Right hindlimb (tissue), 1 donor: ENCODE results near the gene ANTKMT.
"Not testable (repeated sequence)": the region's sequence is repeated elsewhere in the genome, so short reads cannot be mapped to it uniquely, and the experiment has no call there.

Experiments used
- DNase-seq: peaks from one replicate; pipeline ENCODE4 v3.0.0-alpha.2; 2018

ANTKMT gene

DNA sequence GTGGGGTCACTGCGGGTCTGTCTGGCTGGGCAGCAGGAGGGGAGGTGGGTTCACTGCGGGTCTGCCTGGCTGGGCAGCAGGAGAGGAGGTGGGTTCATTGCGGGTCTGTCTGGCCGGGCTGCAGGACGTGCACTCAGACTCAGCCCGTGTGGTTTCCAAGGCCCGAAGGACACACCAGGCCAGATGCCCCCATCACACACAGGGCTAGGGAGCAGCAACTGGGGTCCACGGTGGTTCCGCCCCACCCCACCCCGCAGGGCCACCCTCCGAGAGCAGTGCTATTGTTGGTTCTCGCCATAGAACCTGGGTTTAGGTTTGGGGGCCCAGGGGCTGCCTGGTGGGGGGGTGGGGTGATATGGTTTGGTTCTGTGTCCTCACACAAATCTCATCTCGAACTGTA is 25.7 kb downstream of the ANTKMT start:
- no peak for DNase-seq

DNA sequence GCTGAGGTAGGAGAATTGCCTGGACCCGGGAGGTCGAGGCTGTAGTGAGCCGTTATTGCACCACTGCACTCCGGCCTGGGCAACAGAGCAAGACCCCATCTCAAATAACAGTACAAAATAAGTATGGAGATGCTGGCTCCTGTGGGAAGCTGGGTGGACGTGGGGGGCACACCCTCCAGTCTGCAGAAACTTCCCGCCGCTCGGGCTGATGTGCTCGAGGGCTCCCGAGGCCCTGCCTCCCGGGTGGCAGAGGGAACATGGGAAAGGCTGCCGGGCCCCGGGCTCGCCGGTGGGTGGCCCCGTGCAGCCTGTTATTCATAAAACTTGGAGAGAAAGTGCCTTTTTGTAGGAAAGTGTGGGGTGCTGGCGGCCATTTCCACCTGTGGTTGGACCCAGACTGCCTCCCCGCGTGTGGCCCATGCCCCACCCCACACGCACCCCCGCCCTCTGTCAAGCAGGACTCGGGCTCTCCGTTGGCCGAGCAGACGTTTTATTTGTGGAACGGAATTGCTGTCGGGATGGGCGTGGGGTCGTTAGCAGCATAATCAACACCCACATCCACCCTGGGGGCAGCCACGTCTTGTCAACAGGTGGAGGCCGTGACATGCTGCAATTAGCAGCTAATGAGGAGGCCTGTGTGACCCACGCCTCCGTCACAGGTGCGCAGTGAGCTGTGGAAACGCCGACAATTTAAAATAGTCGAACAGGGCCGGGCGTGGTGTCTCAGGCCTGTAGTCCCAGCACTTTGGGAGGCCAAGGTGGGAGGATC is 27.2 kb downstream of the ANTKMT start:
- DNase-seq: no peak

DNA sequence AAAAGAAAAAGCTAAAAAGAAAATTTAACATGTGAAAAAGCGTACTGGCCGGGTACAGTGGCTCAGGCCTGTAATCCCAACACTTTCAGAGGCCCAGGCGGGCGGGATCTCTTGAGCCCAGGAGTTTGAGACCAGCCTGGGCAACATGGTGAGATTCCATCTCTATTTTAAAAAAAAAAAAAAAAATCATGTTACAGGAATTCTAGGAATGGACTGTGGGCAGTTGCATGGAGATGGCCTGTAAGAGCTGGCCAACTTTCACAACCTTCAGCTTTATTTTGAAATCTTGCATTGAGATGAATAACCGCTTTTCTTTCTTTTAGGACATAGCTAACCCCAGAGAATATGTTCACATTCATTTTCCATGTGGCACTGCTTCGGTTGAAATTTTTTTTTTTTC is 28.1 kb downstream of the ANTKMT start:
- no peak for DNase-seq

DNA sequence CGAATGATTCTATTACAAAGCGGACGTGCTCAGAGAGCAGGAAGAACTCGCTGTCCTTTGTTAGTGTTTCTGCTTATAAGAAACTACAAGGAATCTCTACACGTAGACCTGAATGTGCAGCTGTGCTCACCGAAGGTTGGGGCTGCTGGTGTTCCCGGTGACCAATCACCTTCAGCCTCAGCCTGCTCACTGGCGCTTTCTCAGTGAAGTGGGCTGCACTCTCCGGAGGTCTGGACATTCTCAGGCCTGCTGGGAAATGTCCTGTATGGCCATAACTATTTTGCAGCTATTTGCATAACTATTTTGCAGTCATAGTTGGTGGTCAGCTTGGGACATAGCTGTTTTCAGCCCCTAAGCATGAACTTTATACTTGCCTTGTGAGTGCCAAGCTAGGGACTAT is 29.5 kb downstream of the ANTKMT start:
- DNase-seq: no peak

DNA sequence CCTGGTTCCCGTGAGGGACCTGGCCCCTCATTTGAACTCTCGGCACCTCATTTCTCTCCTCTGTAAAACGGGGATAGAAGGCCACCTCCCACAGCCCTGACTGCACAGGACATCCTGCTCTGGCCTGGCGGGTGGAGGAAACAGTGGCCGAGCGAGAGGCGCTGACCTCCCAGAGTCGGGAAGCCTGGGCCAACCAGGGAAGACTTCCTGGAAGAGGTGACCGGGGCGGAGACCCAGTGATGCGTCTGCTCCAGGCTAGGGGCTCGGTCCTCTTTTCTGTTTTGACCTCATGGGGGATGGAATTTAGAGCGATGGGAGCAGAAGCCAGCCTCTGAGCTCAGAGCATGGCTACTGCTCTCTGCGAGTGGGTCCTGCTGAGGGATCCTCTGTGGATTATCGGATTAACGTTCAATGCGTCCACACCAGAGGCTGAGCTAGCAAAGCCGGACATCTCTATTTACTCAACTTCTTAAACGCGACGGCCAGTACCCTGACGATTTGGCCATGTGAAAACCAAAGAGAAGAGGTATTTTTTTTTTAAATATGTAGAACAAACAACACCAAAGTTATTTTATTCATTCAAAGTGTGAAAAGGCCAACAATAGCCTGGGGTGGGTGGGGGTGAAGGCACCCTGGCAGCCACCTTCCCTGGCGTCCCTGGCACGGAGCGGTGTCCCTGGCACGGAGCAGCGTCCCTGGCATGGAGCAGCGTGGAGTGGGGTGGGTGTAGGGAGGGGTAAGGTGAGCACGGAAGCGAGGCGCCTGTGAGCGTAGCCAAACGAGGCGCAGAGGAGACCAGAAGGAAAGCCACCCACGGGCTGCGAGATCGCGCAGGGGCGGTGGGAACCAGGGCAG is 30.4 kb downstream of the ANTKMT start:
- no peak for DNase-seq

DNA sequence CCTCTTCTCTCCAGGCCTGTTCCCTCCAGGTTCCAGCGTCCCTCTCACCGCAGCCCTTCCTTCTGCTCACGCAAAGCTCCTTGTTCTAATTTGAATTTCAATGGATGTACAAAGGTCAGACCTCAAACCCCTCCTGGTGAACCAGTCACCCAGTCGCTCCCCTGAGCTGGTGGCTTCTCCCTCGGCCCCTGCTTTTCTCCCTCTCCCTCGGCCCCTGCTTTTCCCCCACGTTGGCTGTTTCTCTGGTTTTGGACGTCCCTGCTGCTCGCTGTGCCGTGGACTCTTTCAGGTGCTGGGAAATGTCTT is 31.0 kb downstream of the ANTKMT start:
- DNase-seq: no peak

DNA sequence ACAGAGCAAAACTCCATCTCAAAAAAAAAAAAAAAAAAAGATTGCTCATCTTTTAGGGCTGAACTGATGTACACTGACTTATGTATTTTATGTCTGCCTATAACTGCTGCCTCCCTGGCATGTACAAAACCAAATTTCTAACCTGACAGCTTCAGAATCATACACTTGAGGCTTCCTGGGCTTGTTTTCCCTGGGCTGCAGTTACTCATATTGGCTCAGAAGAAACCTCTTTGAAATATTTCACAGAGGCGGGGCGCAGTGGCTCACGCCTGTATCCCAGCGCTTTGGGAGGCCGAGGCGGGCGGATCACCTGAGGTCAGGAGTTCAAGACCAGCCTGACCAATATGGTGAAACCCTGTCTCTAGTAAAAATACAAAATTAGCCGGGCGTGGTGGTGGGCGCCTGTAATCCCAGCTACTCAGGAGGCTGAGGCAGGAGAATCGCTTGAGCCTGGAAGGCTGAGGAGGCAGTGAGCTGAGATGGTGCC is 33.2 kb downstream of the ANTKMT start:
- not testable (repeated sequence) for DNase-seq

DNA sequence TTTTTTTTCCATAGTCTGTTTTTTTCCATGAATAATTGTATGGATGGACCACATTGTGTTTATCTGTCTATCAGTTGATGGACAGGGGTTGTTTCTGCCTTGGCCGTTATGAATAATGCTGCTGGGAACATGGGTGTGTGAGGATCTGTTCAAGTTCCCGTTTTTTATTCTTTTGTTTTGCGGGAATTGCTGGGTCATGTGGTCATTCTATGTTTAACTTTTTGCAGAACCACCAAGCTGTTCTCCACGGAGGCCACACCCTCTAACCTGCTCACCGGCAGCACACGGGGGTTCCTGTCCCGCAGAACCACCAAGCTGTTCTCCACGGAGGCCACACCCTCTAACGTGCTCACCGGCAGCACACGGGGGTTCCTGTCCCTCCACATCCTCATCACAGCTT is 33.7 kb downstream of the ANTKMT start:
- DNase-seq: no peak

DNA sequence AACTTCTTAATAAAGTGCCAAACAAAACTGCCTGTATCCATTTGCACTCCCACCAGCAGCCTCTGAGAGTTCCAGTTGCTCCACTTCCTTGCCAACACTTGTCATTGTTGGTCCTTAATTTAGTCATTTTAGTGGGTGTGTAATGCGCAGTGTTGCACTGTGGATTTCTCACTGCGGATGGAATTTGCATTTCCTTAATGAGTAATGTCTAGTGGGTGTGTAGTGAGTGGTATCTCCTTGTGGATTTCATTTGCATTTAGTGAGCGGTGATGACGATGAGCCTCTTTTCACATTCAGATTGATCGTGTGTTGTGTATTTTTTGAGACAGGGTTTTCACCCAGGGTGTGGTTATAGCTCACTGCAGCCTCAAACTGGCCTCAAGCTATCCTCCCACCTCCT is 35.5 kb downstream of the ANTKMT start:
- no peak for DNase-seq

DNA sequence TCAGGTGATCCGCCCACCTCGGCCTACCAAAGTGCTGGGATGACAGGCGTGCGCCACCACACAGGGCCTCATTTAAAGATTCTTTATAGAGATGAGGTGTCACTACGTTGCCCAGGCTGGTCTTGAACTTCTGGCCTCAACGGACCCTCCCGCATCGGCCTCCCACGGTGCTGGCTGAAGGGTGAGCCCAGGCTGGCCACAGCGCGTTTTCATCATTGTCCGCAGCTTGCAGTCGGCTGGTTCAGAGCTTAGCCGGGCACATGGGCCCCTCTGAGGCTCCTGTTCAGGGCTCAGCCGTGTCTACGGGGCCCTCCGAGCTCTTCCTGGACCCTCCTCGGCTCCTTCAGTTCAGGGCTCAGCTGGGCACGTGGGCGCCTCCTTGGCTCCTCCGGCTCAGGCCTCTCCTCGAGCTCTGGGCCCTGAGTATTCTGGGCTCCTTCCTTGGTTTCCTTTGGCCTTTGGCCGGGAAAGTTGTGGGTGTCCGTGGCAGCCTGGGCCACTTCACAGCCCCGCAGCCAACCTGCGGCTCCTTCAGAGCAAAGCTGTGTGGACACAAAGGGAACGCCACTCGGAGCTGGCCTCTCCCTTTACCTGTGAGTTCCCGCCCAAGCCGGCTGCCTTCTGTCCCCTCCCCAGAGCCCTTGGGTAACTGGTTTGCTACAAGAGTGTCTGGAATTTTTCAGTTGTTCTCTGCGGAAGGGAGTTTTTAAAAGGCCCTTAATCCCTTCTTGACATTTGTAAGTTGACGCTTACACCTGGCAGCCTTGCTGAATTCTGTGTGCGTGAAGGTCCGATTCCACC is 38.4 kb downstream of the ANTKMT start:
- DNase-seq: no peak

DNA sequence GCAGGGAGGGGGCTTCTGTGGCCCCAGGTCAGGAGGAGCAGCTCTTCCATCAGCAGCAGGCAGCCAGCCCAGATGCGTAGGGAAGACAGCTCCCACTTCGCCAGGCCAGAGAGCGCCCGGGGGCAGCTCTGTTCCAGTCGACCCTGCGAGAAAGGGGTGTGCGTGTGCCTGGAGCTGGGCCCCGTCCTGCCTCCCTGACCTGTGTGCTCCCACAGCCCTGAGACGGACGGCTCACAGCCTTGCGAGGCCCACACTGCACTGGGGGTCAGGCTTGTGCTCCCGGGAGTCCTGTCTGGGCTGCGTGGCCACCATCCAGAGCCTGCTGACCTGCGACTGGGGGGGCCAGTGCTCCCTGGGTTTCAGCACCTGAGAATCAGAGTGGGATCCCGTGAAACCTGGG is 39.1 kb downstream of the ANTKMT start:
- no peak for DNase-seq

DNA sequence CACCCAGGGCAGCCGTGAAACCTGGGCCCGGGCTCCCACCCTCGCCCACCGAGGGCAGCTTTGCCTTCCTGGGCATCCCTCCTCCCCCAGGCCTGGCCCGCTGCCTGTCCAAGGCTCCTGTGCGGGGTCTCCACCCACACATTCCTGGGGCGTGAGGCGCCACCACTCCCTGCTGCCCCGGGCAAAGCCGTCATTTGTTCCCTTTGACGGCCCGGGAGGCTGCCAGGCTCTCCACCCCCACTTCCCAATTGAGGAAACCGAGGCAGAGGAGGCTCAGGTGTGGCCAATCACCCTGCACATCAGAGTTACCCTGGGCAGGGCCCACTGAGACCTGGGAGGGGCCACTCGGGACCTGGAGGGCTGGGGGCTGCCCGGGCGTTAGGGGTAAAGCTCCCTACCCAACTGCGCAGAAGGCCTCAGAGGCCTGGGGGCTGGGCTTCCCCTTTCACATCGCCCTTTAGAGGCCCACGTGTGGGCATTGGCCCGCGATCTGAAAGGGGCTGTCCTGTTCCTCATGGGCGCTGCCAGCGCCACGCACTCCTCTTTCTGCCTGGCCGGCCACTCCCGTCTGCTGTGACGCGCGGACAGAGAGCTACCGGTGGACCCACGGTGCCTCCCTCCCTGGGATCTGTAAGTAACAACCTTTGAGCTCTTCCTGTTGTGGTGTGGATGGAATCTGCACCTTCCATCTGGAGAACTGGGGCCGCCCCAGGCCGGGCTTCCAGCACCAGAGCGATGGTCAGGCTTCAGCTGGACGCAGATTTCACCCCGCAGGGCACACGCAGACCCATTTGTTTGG is 39.8 kb downstream of the ANTKMT start, which contains the start of gene MSLN:
TSS of gene MSLN (plus strand) at position 190 of the 799 bp plus-strand sequence. CDS start 1,947 bp downstream, outside the sequence.
- no peak for DNase-seq

DNA sequence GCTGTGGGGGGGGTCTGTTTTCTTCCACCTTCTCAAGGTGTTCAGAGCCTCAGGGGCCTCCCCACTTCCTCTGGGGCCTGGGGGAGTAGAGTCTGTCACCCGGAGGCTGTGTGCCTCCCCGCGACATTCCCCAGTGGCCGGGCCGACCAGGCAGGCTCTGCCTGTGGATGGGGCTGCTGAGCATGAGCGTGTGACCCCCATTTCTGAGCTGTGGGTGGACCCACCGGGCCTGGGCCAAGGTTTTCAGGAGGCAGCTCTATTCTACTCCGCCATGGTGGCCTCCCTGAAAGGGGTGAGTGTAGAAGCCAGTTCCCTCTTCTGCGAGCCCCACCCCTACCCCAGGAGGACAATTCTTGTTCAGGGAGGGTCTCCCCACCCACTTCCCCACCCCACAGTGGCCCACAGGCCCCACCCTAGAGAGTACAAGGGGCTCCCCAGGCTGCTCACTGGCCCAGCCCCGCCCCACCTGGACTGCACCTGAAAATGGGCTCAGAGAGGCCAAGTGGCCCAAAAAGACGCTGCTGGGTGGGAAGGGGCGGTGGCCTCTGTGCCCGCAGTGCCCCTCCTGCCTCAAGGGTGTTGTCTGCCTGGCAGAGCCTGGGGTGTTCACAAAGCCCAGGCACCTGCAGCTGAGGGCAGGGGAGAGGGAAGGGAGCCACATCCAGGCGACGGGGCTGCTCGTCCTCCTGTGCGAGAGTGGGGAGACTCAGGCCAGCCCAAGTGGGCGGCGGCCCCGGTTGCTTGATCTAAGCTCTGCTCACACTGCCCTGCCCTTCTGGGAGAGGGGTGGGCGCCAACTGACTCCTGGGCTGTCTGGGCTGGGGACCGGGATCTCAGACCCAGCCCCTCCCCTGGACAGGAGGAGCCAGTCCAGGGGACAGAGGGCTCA is 40.9 kb downstream of the ANTKMT start:
- DNase-seq: no peak

DNA sequence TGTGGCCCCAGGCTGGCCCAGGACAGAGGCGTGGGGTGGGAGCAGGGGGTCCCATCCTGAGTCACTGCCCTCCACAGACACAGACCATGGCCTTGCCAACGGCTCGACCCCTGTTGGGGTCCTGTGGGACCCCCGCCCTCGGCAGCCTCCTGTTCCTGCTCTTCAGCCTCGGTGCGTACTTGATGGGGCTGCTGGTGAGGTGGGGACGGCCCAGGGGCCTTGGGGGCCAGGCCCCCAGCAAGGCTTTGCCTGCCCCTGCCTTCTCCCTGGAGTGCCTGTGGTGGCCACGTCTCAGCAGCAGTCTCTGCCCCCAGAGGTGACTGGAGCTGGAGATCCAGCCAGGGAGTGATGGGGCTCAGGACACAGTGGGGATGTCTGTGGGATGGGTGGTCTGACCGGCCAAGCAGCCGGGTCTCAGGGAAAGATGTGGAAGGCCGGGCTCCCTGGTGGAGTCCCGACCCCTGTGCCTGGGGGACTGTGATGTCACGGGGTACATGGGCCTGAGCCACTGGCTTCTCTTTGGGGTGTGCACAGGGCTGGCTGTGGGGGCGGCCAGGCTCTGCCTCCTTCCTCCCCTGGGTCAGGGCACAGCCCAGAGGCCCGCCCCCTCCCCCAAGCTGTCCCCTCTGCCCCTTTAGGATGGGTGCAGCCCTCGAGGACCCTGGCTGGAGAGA is 41.8 kb downstream of the ANTKMT start:
- DNase-seq: no peak

DNA sequence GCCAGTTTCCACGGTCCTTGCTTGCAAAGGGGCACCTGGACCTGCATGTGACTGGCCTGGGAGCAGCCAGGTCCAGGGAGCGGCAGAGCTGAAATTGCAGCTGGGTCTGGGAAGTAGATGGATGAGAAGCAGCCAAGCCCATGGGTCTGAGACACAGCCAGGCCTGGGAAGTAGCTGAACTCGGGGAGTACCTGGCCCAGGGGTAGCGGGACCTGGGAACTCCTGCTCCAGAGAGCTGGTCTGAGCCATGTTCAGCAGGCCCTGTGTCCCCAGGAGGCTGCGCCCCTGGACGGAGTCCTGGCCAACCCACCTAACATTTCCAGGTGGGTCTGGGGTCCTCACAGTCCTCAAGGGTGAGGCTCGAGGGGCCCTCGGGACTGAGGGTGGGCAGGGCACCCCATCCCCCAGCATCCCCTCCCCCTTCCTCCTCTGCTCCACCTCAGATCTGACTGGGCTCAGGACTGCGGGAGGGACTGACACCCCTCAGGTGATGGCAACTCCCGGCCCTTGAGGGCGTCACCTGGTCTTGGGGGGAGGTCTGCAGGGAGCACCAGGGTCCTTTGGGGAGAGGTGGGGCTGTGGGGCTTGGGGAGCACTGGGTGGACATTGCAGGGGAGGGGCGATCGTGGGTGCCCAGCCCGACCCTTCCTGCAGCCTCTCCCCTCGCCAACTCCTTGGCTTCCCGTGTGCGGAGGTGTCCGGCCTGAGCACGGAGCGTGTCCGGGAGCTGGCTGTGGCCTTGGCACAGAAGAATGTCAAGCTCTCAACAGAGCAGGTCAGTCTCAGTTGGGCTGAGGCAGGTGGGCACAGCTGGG is 42.6 kb downstream of the ANTKMT start:
- no peak for DNase-seq

DNA sequence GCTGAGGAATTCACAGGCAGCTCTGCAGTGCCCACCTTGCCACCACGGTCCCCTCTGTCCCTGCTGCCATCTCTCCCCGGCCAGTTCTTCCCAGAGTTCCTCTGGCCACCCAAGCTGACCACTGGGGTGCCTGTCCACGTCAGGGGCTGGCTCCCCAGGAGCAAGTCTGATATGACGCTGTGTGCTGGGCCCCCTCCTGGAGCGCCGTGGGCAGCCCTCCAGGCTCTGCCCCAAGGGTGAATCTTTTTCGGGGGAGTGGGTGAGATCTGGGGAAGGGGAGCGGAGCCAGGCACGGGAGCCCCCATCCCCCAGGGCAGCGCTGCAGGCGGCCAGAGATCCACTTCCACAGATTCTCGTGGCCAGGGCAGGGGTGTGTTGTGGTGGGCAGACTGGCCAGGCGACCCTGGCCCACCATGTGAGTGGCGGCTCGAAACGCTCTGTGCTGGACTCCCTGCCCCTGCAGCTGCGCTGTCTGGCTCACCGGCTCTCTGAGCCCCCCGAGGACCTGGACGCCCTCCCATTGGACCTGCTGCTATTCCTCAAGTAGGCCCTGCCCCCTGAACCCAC is 43.3 kb downstream of the ANTKMT start:
- no peak for DNase-seq

DNA sequence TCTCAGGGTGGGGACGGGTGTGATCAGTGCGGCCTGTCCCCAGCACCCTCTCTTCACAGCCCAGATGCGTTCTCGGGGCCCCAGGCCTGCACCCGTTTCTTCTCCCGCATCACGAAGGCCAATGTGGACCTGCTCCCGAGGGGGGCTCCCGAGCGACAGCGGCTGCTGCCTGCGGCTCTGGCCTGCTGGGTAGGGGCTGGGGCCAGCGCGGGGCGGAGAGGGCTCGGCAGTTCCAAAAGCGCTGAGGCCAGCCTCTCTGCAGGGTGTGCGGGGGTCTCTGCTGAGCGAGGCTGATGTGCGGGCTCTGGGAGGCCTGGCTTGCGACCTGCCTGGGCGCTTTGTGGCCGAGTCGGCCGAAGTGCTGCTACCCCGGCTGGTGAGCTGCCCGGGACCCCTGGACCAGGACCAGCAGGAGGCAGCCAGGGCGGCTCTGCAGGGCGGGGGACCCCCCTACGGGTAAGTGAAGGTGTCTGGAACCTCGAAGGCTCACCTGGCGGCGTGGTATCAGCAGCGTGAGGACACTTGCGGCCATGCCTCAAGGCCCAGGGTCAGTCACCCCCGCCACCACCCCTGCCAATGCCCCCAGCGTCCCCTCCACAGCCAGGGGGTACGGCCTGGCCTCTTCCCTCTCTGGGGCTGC is 44.0 kb downstream of the ANTKMT start:
- DNase-seq: no peak

DNA sequence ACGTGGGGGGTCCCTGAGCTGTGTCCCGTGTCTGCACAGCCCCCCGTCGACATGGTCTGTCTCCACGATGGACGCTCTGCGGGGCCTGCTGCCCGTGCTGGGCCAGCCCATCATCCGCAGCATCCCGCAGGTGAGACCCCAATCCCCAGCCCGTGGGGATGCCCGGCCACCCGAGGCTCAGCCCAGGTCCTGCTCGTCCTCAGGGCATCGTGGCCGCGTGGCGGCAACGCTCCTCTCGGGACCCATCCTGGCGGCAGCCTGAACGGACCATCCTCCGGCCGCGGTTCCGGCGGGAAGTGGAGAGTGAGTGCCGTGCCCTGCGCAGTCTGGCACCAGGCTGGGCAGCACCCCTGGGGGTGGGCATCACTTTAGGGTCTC is 44.5 kb downstream of the ANTKMT start:
- DNase-seq: no peak
